Type B pancreatic cell (in vitro differentiated cells): ENCODE data around the gene GHRL. TPM values are rescaled to one million over a fixed set of nuclear protein-coding genes. Genes with fewer than 3 reads are reported as not detected.
A peak's percentile ranks its signal among the peaks of the same experiment; 100 is the strongest.

Source experiments
- DNase-seq: peaks from one replicate; pipeline ENCODE4 v3.0.0; 2021; ENCODE audit warnings: mixed read lengths; ENCODE audit not compliant: unreplicated experiment; ENCODE audit errors: extremely low spot score
- H3K27ac Mint-ChIP-seq: 2 replicates; pipeline ENCODE4 v1.8.0; 2021; ENCODE audit warnings: mild to moderate bottlenecking, mixed read lengths
- H3K27me3 Mint-ChIP-seq: 2 replicates; pipeline ENCODE4 v1.8.0; 2021; ENCODE audit warnings: mixed read lengths
- H3K36me3 Mint-ChIP-seq: 2 replicates; pipeline ENCODE4 v1.8.0; 2021; ENCODE audit warnings: mixed read lengths
- H3K4me1 Mint-ChIP-seq: one replicate; pipeline ENCODE4 v1.8.0; 2021; ENCODE audit warnings: mixed read lengths; ENCODE audit not compliant: unreplicated experiment
- H3K4me3 Mint-ChIP-seq: 2 replicates; pipeline ENCODE4 v1.8.0; 2021; ENCODE audit warnings: mild to moderate bottlenecking, mixed read lengths
- H3K9me3 Mint-ChIP-seq: 2 replicates; pipeline ENCODE4 v1.8.0; 2021; ENCODE audit warnings: mixed read lengths
- CTCF ChIP-seq: fragments of 200-600 bp; sonication (generic); conservative IDR thresholded peaks from 2 replicates; pipeline ENCODE4 v1.5.0; 2021; ENCODE audit warnings: antibody characterized with exemption, mild to moderate bottlenecking
- total RNA-seq: library from RNA; stranded (reverse); gene quantifications from 2 replicates; pipeline ENCODE4 v1.2.1, GENCODE V29; 2021; ENCODE audit warnings: low replicate concordance

GHRL gene
- total RNA-seq, 1 donor from 2014 or later = 29.6 TPM

DNA sequence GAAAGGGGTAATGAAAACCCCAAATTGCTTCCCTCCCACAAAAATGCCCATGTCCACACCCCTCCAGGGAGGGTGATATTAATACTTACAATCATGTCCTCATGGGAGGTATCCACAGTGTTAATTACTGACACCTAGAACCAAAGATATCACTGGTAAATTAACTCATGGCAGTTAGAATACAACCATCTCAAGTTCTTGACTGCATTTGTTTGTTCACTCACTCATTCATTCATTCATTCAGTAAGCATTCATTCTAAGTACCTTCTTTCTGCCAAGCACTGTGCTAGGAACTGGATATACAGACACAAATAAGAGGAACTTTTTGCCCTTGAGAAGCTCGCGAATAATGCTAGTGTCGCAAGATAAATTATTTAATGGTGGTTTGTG lies 25.2 kb upstream of the GHRL start:
- no peak for TF ChIP-seq CTCF
- Mint-ChIP-seq H3K9me3 (no peaks in the 10 kb centered on the region), H3K27me3 (no peaks in the 10 kb centered on the region), H3K4me3 (peak overlapping the region; percentile 77), H3K27ac (peak overlapping the region; percentile 58), H3K36me3 (peaks cover 19% of the 10 kb centered on the region), H3K4me1 (peaks cover 8% of the 10 kb centered on the region)
- no peak for DNase-seq

GRCh38 chr3:10317311-10317960 lies 24.7 kb upstream of the GHRL start:
- no peak for TF ChIP-seq CTCF
- H3K27ac Mint-ChIP-seq = no peak overlapping the region
- H3K9me3 Mint-ChIP-seq = no peaks in the 10 kb centered on the region
- H3K27me3 Mint-ChIP-seq = no peaks in the 10 kb centered on the region
- DNase-seq = no peak
- peaks cover 20% of the 10 kb centered on the region for H3K36me3 Mint-ChIP-seq
- H3K4me3 Mint-ChIP-seq = no peak overlapping the region
- peaks cover 8% of the 10 kb centered on the region for H3K4me1 Mint-ChIP-seq

GRCh38 chr3:10315771-10316344 lies 23.1 kb upstream of the GHRL start:
- H3K4me1 Mint-ChIP-seq = peaks cover 8% of the 10 kb centered on the region
- no peak for TF ChIP-seq CTCF
- no peaks in the 10 kb centered on the region for H3K9me3 Mint-ChIP-seq
- peaks cover 22% of the 10 kb centered on the region for H3K36me3 Mint-ChIP-seq
- no peaks in the 10 kb centered on the region for H3K27me3 Mint-ChIP-seq
- H3K27ac Mint-ChIP-seq = no peak overlapping the region
- H3K4me3 Mint-ChIP-seq = no peak overlapping the region
- DNase-seq = no peak

DNA sequence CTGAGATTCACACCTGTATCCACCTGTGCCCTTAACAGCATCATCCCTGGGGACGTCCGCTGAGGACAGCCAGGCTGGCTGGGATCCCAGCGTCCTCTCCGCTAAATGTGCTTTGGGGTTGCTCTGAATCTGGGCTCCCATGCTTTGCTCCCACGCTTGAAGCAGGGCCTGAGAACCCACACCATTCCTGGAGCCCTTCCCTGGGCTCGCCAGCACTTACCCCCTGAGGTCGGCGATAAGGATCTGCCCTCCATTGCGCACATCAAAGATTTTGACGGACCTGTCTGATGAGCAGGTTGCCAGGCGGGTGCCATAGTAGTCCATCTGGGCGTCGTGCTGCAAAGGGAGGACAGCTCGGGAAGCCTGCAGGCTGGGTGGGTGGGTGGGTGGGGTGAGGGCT lies 22.4 kb upstream of the GHRL start:
- peaks cover 24% of the 10 kb centered on the region for H3K36me3 Mint-ChIP-seq
- no peak for TF ChIP-seq CTCF
- DNase-seq = no peak
- no peak overlapping the region for H3K4me3 Mint-ChIP-seq
- H3K27me3 Mint-ChIP-seq = no peaks in the 10 kb centered on the region
- H3K9me3 Mint-ChIP-seq = no peaks in the 10 kb centered on the region
- peaks cover 8% of the 10 kb centered on the region for H3K4me1 Mint-ChIP-seq
- no peak overlapping the region for H3K27ac Mint-ChIP-seq

GRCh38 chr3:10312861-10313260 lies 20.1 kb upstream of the GHRL start:
- peaks cover 30% of the 10 kb centered on the region for H3K36me3 Mint-ChIP-seq
- H3K27ac Mint-ChIP-seq = peak overlapping the region; percentile 14
- H3K9me3 Mint-ChIP-seq = no peaks in the 10 kb centered on the region

More at GRCh38 chr3:10312861-10313260, 20.1 kb upstream of the GHRL start:
- H3K4me3 Mint-ChIP-seq = no peak overlapping the region
- TF ChIP-seq CTCF = no peak
- H3K4me1 Mint-ChIP-seq = peaks cover 5% of the 10 kb centered on the region
- H3K27me3 Mint-ChIP-seq = no peaks in the 10 kb centered on the region
- no peak for DNase-seq
